GM18951 (cell line): ENCODE measurements around the gene HIVEP3.

Experiments
- POLR2A ChIP-seq: IDR thresholded peaks from 4 replicates; pipeline ENCODE4 v1.6.1; 2011; ENCODE audit warnings: mild to moderate bottlenecking; ENCODE audit not compliant: insufficient read length, insufficient read depth; ENCODE audit errors: extremely low read depth
- in situ Hi-C: fragments of 300-500 bp; cut with MboI; formaldehyde crosslinking; loops from one replicate; pipeline ENCODE4 v1.12.0; 2022; ENCODE audit warnings: low sequenced_read_pairs, mixed read lengths, inconsistent platforms; ENCODE audit not compliant: unreplicated experiment

The HIVEP3 gene

DNA sequence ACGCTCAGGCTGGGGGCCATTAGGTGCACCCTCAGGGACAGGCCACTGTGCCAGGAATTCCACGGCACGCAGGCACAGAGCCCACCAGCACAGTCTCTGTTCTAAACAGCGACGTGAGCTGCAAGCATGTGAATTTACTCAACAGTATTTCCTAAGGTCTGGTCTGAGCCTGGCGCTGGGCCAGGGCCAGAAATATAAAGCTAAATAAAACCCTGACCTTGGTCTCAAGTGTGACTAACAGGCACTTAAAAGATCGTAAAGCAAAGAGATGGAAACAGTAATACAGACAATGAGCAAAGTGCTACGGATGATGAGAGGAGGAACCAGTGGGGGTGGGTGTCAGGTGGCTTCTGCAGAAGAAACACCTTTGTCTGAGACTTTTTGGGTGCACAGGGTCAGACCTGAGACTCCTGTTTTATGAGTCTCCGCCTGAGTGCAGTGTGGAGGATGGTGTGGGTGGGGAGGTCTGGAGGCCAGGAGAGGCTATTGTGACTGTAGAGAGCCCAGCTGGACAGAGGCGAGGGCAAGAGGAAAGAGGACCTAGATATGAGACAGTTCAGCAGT, 380.9 kb downstream of the HIVEP3 start:
- in situ Hi-C loops: no loop called here
- no peak for TF ChIP-seq POLR2A

DNA sequence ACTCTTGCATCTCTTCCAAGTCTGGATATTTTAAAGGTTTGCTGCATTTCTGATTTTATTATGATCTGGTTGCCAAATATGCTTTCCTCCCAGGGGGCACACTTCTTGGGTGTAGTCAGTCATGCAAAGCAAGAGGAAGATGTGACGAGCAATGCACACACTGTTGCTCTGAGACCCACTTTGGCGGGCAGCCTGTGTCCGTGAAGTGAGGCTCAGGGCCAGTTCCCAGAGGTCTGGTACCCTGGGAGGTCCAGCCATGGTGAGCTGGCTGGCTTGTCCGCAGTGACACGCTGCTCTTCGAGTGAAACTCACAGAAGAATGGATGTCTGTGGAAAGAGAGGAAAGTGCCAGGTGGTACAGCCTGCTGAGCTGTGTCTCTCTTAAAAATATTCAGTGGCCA, 381.5 kb downstream of the HIVEP3 start:
- in situ Hi-C loops: no loop called here
- no peak for TF ChIP-seq POLR2A

DNA sequence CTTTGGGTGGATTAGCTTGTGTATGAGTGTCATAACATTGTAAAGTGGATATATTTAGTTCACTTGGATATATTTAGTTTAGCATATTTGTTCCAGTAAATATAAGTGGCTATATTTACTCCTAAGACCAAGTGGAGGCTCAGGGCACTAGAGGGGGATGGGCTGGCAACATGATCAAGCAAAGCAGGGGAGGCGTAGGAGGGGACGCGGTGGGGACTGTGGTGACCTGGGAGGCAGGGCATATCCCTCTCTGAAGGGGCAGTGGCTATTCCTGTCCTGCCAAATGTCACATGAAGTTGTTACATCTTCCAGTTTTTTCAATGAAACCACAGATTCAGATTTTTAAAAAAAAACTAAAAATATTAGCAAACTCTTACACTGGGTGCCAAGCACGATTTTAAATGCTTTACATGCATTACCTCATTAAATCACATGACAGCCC, 382.3 kb downstream of the HIVEP3 start:
- no peak for TF ChIP-seq POLR2A

DNA sequence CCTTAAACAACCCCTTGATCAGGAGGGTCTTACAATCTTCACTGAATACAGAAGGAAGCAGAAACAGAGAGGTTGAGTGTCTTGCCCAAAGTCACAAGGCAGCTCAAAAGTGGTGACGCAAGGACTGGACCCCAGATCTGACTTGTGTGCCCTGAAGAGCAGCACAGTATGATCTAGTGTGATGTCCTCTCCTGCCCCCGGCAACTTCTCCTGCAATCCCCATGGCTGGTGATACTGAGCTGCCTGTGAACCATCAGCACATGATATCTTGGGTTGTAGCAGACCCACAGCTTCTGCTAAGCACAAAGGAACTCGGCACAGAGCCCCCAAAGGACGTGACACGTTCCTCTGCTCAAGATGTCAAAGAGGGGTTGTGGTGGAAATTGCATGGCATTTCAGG, 383.0 kb downstream of the HIVEP3 start:
- in situ Hi-C loops: no loop called here
- no peak for TF ChIP-seq POLR2A

More for the DNA sequence above, 382.3 kb downstream of the HIVEP3 start:
- in situ Hi-C loops: no loop called here

DNA sequence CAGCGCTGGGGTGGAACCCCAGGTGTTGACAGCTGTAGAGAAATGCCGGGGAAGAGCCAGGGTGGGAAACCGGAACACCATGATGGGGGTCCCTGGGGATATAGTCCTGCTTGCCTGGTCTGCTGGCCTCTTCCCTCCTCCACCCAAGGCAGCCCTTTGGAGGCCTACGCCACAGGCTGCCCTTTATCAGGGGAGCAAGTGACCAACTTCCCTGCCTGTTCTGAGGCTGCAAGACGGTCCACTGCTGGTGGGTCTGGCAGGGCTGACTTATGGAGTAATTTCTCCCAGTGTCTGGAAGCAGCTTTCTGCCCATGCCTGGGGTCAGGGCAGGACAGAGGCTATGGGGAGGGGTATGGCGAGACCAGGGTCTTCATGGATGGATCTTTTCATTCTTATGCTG, 383.4 kb downstream of the HIVEP3 start:
- in situ Hi-C loops: no loop called here
- no peak for TF ChIP-seq POLR2A

DNA sequence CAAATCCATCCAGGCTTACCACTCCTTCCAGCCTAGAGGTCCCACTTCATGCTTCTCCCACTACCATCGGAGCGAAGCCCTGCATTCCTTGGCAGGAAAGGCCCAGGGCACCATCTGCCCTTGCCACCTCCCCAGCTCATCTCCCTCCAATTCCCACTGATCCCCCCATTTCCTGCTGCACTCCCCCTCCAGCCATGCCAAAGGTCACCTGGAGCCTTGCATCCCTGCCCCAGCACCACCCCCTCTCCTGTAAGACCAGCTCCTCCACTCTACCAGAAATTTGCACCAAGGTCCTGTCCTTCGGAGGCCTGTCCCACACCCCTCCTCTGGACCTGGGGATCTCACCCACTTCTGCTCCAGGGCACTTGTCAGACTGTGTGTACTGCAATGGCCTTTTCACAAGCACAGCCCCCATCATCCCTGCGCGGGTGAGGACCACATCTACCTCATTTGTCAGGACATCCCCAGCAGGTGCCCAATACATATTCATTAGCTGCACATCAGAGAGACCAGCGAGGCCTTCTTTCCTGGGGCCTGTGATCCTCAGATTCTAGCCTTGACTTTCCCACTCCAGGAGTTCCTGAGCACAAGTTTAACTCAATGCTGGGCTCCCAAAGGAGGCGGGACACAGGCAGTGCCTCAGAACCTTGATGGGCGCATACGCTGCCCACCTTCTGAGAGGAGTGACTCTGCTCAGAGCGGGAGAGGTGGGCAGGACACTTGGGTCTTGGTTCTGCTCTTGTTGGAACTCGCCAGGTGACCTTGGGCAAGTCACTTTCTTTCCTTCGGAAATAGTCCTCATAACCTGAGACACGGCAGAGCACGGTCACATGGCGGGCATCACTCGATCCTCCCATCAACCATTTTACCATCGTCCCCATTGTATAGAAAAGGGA, 384.3 kb downstream of the HIVEP3 start:
- no peak for TF ChIP-seq POLR2A
- in situ Hi-C loops: no loop called here

DNA sequence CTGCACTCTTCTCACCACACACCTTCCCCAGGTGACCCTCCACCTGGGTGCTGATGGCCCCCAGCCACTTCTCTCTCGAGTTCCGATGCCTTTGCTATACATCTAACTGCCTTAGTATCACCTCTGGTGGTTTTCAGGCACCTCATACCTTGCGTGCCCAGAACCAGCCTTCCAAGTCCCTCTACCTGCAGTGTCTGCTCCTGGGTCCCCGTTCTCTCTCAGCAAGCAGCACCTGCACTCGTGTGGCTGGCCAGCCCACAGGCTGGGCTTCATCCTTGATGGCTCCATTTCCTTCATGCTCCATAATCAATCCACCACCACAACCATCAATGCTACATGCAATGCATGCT, 385.0 kb downstream of the HIVEP3 start:
- in situ Hi-C loops: no loop called here

DNA sequence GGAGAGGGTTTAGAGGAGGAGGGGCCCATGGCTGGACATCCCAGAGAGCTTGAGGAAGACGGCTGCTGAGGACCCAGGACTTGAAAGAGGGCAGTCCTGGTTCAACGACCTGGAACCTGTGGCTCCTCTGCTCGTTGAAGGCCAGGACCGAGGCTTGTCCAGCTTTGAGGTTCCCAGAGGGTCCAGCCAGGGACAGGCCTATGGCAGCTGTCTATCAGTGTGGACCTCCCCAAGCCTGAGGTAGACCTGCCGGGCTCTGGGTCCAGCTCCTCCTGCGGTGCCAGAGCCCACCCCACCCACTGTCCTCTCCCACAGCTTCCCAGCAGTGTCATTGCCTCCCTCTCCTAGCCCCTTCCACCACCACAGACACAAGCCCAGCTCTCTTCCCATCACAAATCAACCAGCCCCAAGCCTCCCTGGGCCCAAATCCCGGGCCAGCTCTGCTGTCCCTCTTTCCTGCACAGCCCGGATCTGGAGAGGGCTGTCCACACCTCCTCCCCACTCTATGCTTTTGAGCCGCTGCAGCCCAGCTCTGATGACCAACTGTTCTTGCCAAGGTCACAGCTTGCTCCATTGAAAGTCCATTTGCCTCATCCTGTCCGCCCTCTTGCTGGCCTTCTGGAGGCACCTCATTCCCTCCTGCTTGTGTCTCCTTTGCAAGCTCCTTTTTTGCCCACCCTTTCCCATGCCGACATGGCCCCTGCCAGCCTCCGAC, 385.5 kb downstream of the HIVEP3 start:
- TF ChIP-seq POLR2A: no peak
- in situ Hi-C loops: no loop called here

More for the DNA sequence above, 385.0 kb downstream of the HIVEP3 start:
- TF ChIP-seq POLR2A: no peak

DNA sequence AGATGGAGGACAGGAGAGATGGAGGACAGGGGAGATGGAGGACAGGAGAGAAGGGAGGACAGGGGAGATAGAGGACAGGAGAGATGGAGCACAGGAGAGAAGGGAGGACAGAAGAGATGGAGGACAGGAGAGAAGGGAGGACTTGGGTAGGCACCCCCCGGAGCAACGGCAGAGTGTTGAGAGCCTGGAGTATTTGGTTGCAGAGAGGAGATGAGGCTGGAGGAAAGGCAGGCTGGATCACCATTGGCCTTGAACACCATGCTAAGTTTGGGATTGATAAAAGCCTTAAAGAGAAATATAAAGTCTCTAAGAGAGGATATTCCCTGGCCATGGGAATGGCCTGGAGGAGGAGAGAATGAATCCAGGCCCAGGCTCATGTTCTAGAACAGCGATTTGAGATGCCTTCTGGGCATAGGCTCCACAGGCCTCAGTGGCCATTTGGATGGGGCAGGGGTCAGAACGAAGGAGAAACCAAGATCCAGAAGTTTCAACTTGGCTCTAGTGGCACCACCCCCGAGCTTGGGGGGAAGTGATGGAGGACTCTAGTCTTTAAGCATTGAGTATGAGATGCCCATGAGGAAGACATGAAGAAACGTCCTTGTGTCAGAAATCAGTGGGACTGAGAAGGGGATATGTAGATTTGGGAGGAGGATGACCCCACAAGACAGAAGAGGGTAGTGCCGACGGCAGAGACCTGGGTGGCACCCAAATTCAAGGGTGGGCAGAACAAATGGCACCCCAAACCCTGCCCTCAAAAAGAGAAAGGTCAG, 386.3 kb downstream of the HIVEP3 start:
- in situ Hi-C loops: no loop called here
- no peak for TF ChIP-seq POLR2A

DNA sequence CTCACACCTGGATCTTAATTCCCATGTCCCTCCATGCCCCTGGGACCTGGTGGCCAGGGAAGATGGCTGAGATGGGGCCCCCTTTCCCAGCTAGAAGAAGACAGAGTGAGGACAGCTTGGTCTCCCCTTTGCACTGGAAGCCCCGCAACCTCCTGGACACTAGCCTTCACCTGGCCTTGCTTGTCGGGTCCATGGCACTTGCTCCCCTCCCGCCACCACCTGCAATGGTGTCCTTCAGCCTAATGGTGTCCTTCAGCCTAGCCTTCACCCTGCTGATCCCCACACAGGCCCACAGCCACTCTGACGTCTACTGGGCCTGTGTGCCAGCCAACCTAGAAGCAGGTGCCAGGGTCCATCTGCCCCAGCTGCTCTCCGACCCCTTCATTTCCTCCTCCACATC, 388.3 kb downstream of the HIVEP3 start:
- in situ Hi-C loops: no loop called here

DNA sequence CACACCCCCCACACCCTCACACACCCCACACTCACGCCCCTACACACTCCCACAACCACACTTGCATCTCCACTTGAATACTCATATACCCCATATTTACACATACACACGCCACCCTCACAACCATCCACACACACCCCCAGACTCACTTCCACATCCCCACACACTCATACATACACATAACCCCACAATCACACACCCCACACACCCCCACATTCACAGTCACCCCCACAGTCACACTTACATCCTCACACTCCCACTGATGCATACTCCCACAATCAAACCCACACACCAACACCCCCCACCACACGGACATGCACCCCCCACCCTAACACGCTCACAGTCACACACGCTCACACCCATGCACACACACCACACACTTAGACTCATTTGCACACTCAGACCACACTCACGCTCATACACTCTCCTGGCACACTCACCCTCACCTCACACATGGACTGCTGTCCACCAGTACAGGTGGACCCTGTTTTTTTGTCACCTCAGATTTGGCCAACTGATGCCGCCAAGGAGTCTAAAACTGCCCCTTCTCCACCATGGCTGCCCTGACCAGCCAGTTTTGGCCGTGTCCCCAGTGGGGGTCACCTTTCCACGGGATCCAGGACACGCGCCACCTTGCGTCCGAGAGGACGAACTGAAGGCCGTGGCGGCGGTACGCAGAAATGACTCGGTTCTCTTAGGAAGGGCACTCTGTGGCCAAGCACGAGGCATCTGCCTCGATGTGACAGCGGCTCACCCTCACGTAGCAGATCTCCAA, 388.9 kb downstream of the HIVEP3 start:
- TF ChIP-seq POLR2A: no peak
- in situ Hi-C loops: no loop called here

More for the DNA sequence above, 388.3 kb downstream of the HIVEP3 start:
- no peak for TF ChIP-seq POLR2A
